Measurements from ENCODE around the gene CAMK2A.

The CAMK2A gene

GRCh38 chr5:150203832-150204589 lies 85.6 kb downstream of the CAMK2A start:
- H3K9me3 Mint-ChIP-seq (ENCODE audit: low read depth): no peaks in the 10 kb centered on the region
- no peak overlapping the region for H3K27ac Mint-ChIP-seq
- H3K27me3 Mint-ChIP-seq: peaks cover 4% of the 10 kb centered on the region
- H3K4me3 Mint-ChIP-seq: no peak overlapping the region
- H3K36me3 Mint-ChIP-seq: no peaks in the 10 kb centered on the region
- peaks cover 18% of the 10 kb centered on the region for H3K4me1 Mint-ChIP-seq (ENCODE audit: low read depth)

GRCh38 chr5:150202501-150202900 lies 87.1 kb downstream of the CAMK2A start:
- Mint-ChIP-seq H3K27me3 (peaks cover 6% of the 10 kb centered on the region), H3K4me3 (no peak overlapping the region), H3K4me1 (ENCODE audit: low read depth) (peaks cover 4% of the 10 kb centered on the region), H3K27ac (no peak overlapping the region), H3K36me3 (no peaks in the 10 kb centered on the region), H3K9me3 (ENCODE audit: low read depth) (no peaks in the 10 kb centered on the region)

- H3K4me1 Mint-ChIP-seq (ENCODE audit: low read depth): no peaks in the 10 kb centered on the region
- H3K9me3 Mint-ChIP-seq (ENCODE audit: low read depth): no peaks in the 10 kb centered on the region
- no peak overlapping the region for H3K27ac Mint-ChIP-seq
- peaks cover 8% of the 10 kb centered on the region for H3K27me3 Mint-ChIP-seq
- H3K36me3 Mint-ChIP-seq: no peaks in the 10 kb centered on the region
- no peak overlapping the region for H3K4me3 Mint-ChIP-seq
These were observed 92.1 kb downstream of the CAMK2A start for GRCh38 chr5:150197476-150197875.

- Mint-ChIP-seq H3K27me3 (peaks cover 11% of the 10 kb centered on the region), H3K4me1 (ENCODE audit: low read depth) (no peaks in the 10 kb centered on the region), H3K4me3 (no peak overlapping the region), H3K27ac (no peak overlapping the region), H3K9me3 (ENCODE audit: low read depth) (no peaks in the 10 kb centered on the region), H3K36me3 (no peaks in the 10 kb centered on the region)
These were observed 92.6 kb downstream of the CAMK2A start for GRCh38 chr5:150196986-150197385.

GRCh38 chr5:150196514-150196913 lies 93.1 kb downstream of the CAMK2A start:
- H3K4me3 Mint-ChIP-seq: no peak overlapping the region
- no peaks in the 10 kb centered on the region for H3K4me1 Mint-ChIP-seq (ENCODE audit: low read depth)
- peaks cover 11% of the 10 kb centered on the region for H3K27me3 Mint-ChIP-seq
- H3K27ac Mint-ChIP-seq: no peak overlapping the region
- H3K36me3 Mint-ChIP-seq: no peaks in the 10 kb centered on the region
- no peaks in the 10 kb centered on the region for H3K9me3 Mint-ChIP-seq (ENCODE audit: low read depth)

GRCh38 chr5:150195736-150196485 lies 93.7 kb downstream of the CAMK2A start:
- H3K27me3 Mint-ChIP-seq: peaks cover 12% of the 10 kb centered on the region
- no peaks in the 10 kb centered on the region for H3K4me1 Mint-ChIP-seq (ENCODE audit: low read depth)
- no peak overlapping the region for H3K27ac Mint-ChIP-seq
- H3K4me3 Mint-ChIP-seq: no peak overlapping the region
- H3K9me3 Mint-ChIP-seq (ENCODE audit: low read depth): no peaks in the 10 kb centered on the region
- no peaks in the 10 kb centered on the region for H3K36me3 Mint-ChIP-seq

- Mint-ChIP-seq H3K27me3 (peaks cover 16% of the 10 kb centered on the region), H3K27ac (no peak overlapping the region), H3K4me1 (ENCODE audit: low read depth) (no peaks in the 10 kb centered on the region), H3K36me3 (no peaks in the 10 kb centered on the region), H3K9me3 (ENCODE audit: low read depth) (no peaks in the 10 kb centered on the region), H3K4me3 (no peak overlapping the region)
These were observed 97.1 kb downstream of the CAMK2A start for GRCh38 chr5:150192462-150192861.

- Mint-ChIP-seq H3K4me1 (ENCODE audit: low read depth) (no peaks in the 10 kb centered on the region), H3K9me3 (ENCODE audit: low read depth) (no peaks in the 10 kb centered on the region), H3K36me3 (no peaks in the 10 kb centered on the region), H3K27me3 (peaks cover 17% of the 10 kb centered on the region), H3K27ac (no peak overlapping the region), H3K4me3 (no peak overlapping the region)
These were observed 98.6 kb downstream of the CAMK2A start for GRCh38 chr5:150190987-150191386.

GRCh38 chr5:150190503-150190979 lies 99.0 kb downstream of the CAMK2A start:
- Mint-ChIP-seq H3K4me3 (no peak overlapping the region), H3K27ac (no peak overlapping the region), H3K9me3 (ENCODE audit: low read depth) (no peaks in the 10 kb centered on the region), H3K27me3 (peaks cover 17% of the 10 kb centered on the region), H3K4me1 (ENCODE audit: low read depth) (no peaks in the 10 kb centered on the region), H3K36me3 (no peaks in the 10 kb centered on the region)

GRCh38 chr5:150189728-150190502 lies 99.7 kb downstream of the CAMK2A start, which contains the start of gene SLC6A7:
Gene SLC6A7 (plus strand): TSS chr5:150190062. CDS start chr5:150190328, 266 bp downstream.
- Mint-ChIP-seq H3K27me3 (peaks cover 17% of the 10 kb centered on the region), H3K9me3 (ENCODE audit: low read depth) (no peaks in the 10 kb centered on the region), H3K36me3 (no peaks in the 10 kb centered on the region), H3K27ac (no peak within 1 kb of the TSS), H3K4me3 (no peak within 1 kb of the TSS), H3K4me1 (ENCODE audit: low read depth) (no peaks in the 10 kb centered on the region)

- no peaks in the 10 kb centered on the region for H3K9me3 Mint-ChIP-seq (ENCODE audit: low read depth)
- no peaks in the 10 kb centered on the region for H3K4me1 Mint-ChIP-seq (ENCODE audit: low read depth)
- H3K4me3 Mint-ChIP-seq: no peak overlapping the region
- peaks cover 17% of the 10 kb centered on the region for H3K27me3 Mint-ChIP-seq
- no peak overlapping the region for H3K27ac Mint-ChIP-seq
- H3K36me3 Mint-ChIP-seq: no peaks in the 10 kb centered on the region
These were observed 100.2 kb downstream of the CAMK2A start for GRCh38 chr5:150189326-150189725.

- Mint-ChIP-seq H3K36me3 (no peaks in the 10 kb centered on the region), H3K4me1 (ENCODE audit: low read depth) (no peaks in the 10 kb centered on the region), H3K27me3 (peaks cover 17% of the 10 kb centered on the region), H3K9me3 (ENCODE audit: low read depth) (no peaks in the 10 kb centered on the region), H3K4me3 (no peak overlapping the region), H3K27ac (no peak overlapping the region)
These were observed 101.3 kb downstream of the CAMK2A start for GRCh38 chr5:150188146-150188842.

- Mint-ChIP-seq H3K4me3 (no peak overlapping the region), H3K4me1 (ENCODE audit: low read depth) (no peaks in the 10 kb centered on the region), H3K27ac (no peak overlapping the region), H3K36me3 (no peaks in the 10 kb centered on the region), H3K9me3 (ENCODE audit: low read depth) (no peaks in the 10 kb centered on the region), H3K27me3 (peaks cover 13% of the 10 kb centered on the region)
These were observed 102.7 kb downstream of the CAMK2A start for GRCh38 chr5:150186897-150187296.

GRCh38 chr5:150186137-150186536 lies 103.4 kb downstream of the CAMK2A start:
- peaks cover 13% of the 10 kb centered on the region for H3K27me3 Mint-ChIP-seq

More at GRCh38 chr5:150186137-150186536, 103.4 kb downstream of the CAMK2A start:
- H3K36me3 Mint-ChIP-seq: no peaks in the 10 kb centered on the region
- H3K27ac Mint-ChIP-seq: no peak overlapping the region
- no peaks in the 10 kb centered on the region for H3K9me3 Mint-ChIP-seq (ENCODE audit: low read depth)
- H3K4me1 Mint-ChIP-seq (ENCODE audit: low read depth): no peaks in the 10 kb centered on the region
- no peak overlapping the region for H3K4me3 Mint-ChIP-seq
